Head of caudate nucleus (tissue), 42 donors: ENCODE results near the gene WSCD1.

ENCODE experiments used
- DNase-seq, 42 donors: peaks; one replicate each; pipeline versions ENCODE4 v3.0.0 to v3.0.0-alpha.2; 2020 to 2021; ENCODE audit warnings: mixed read lengths in 7 of 42
- intact Hi-C: fragments of 100-400 bp; cut with DNase I; formaldehyde crosslinking; loops from one replicate; pipeline ENCODE4 v1.15.0; 2022

WSCD1 gene

GRCh38 chr17:6069539-6070429 is at the start of gene WSCD1:
Gene WSCD1 (plus strand): TSS chr17:6070379. CDS start chr17:6080659, 10,280 bp downstream.
- peak in 34 of 42 donors; percentile 14 to 85 (median 58) for DNase-seq
- intact Hi-C loops, result no loop called here

- intact Hi-C loops, result no loop called here
- no peak for DNase-seq
Measured at GRCh38 chr17:6021011-6021400, 49.2 kb upstream of the WSCD1 start.

GRCh38 chr17:6021627-6022026 is 48.6 kb upstream of the WSCD1 start:
- no peak for DNase-seq
- intact Hi-C loops, result no loop called here

- DNase-seq, result no peak
- intact Hi-C loops, result no loop called here
Measured at GRCh38 chr17:6023036-6023831, 46.9 kb upstream of the WSCD1 start.

- intact Hi-C loops, result no loop called here
- DNase-seq, result no peak
Measured at GRCh38 chr17:6024576-6024975, 45.6 kb upstream of the WSCD1 start.

GRCh38 chr17:6027342-6028024 is 42.7 kb upstream of the WSCD1 start:
- intact Hi-C loops, result no loop called here
- DNase-seq, result no peak

- intact Hi-C loops, result no loop called here
- DNase-seq, result peak in 1 of 42 donors; percentile 14
Measured at GRCh38 chr17:6028294-6028693, 41.9 kb upstream of the WSCD1 start.

- peak in 1 of 42 donors; percentile 6 for DNase-seq
- intact Hi-C loops, result no loop called here
Measured at GRCh38 chr17:6035801-6036394, 34.3 kb upstream of the WSCD1 start.

- intact Hi-C loops, result loop anchor here (10.0 kb wide), 1 partner anchor 446 kb away; no protein-coding TSS in a partner anchor
Measured at GRCh38 chr17:6040504-6040903, 29.7 kb upstream of the WSCD1 start.

GRCh38 chr17:6041246-6041645 is 28.9 kb upstream of the WSCD1 start:
- intact Hi-C loops, result loop anchor here (10.0 kb wide), 1 partner anchor 446 kb away; no protein-coding TSS in a partner anchor
- DNase-seq, result no peak

More at GRCh38 chr17:6040504-6040903, 29.7 kb upstream of the WSCD1 start:
- no peak for DNase-seq

- intact Hi-C loops, result loop anchor here (10.0 kb wide), 1 partner anchor 449 kb away; no protein-coding TSS in a partner anchor
- DNase-seq, result no peak
Measured at GRCh38 chr17:6043405-6043804, 26.8 kb upstream of the WSCD1 start.

GRCh38 chr17:6044261-6044660 is 25.9 kb upstream of the WSCD1 start:
- intact Hi-C loops, result loop anchor here (10.0 kb wide), 1 partner anchor 449 kb away; no protein-coding TSS in a partner anchor
- no peak for DNase-seq

GRCh38 chr17:6045621-6046357 is 24.4 kb upstream of the WSCD1 start:
- intact Hi-C loops, result loop anchor here (10.0 kb wide), 1 partner anchor 451 kb away; no protein-coding TSS in a partner anchor

GRCh38 chr17:6046431-6046830 is 23.7 kb upstream of the WSCD1 start:
- DNase-seq, result no peak
- intact Hi-C loops, result loop anchor here (10.0 kb wide), 1 partner anchor 452 kb away; no protein-coding TSS in a partner anchor

More at GRCh38 chr17:6045621-6046357, 24.4 kb upstream of the WSCD1 start:
- DNase-seq, result peak in 2 of 42 donors; percentile 16 to 35

GRCh38 chr17:6046931-6047330 is 23.2 kb upstream of the WSCD1 start:
- intact Hi-C loops, result loop anchor here (10.0 kb wide), 1 partner anchor 452 kb away; no protein-coding TSS in a partner anchor

GRCh38 chr17:6047966-6048365 is 22.2 kb upstream of the WSCD1 start:
- intact Hi-C loops, result loop anchor here (10.0 kb wide), 1 partner anchor 453 kb away; no protein-coding TSS in a partner anchor
- DNase-seq, result no peak

More at GRCh38 chr17:6046931-6047330, 23.2 kb upstream of the WSCD1 start:
- no peak for DNase-seq

GRCh38 chr17:6048486-6048885 is 21.7 kb upstream of the WSCD1 start:
- intact Hi-C loops, result loop anchor here (10.0 kb wide), 1 partner anchor 454 kb away; no protein-coding TSS in a partner anchor
- DNase-seq, result no peak

- intact Hi-C loops, result loop anchor here (10.0 kb wide), 1 partner anchor 372 kb away; no protein-coding TSS in a partner anchor
- DNase-seq, result no peak
Measured at GRCh38 chr17:6052926-6053325, 17.3 kb upstream of the WSCD1 start.
